Colonic mucosa (tissue), 4 donors: ENCODE results near the gene GPM6B. TPM values are rescaled to one million over a fixed set of nuclear protein-coding genes. Genes with fewer than 3 reads are reported as not detected.
"Not testable (repeated sequence)": the region's sequence is repeated elsewhere in the genome, so short reads cannot be mapped to it uniquely, and the experiment has no call there.

Source experiments
- DNase-seq: peaks from one replicate; pipeline ENCODE4 v3.0.0-alpha.2; 2020
- H3K27ac ChIP-seq: fragments of 200-600 bp; one replicate; pipeline ENCODE4 v1.8.0; 2021
- H3K27me3 ChIP-seq: fragments of 200-600 bp; one replicate; pipeline ENCODE4 v1.8.0; 2021
- H3K36me3 ChIP-seq: fragments of 200-600 bp; one replicate; pipeline ENCODE4 v1.8.0; 2021
- H3K4me1 ChIP-seq: fragments of 200-600 bp; one replicate; pipeline ENCODE4 v1.8.0; 2021; ENCODE audit warnings: mild to moderate bottlenecking
- H3K4me3 ChIP-seq: fragments of 200-600 bp; one replicate; pipeline ENCODE4 v1.8.0; 2021
- H3K9ac ChIP-seq, 2 donors: one replicate each; pipeline ENCODE4 v1.7.0; 2013; ENCODE audit warnings: control low read depth in 2 of 2, low read depth in 2 of 2, low read length in 2 of 2
- H3K9me3 ChIP-seq: fragments of 200-600 bp; one replicate; pipeline ENCODE4 v1.8.0; 2021
- CTCF ChIP-seq: fragments of 200-600 bp; IDR thresholded peaks from one replicate; pipeline ENCODE4 v1.8.0; 2022; ENCODE audit warnings: antibody characterized with exemption, mild to moderate bottlenecking
- intact Hi-C: fragments of 100-400 bp; cut with DNase I; formaldehyde crosslinking; loops from one replicate; pipeline ENCODE4 v1.14.1; 2022
- total RNA-seq, 2 donors: library from RNA; stranded (reverse); fragmentation: NEBNext Ultra II Directional in 1 of 2; extraction: Animal tissue kit (Norgen Biotek cat#: 25700) in 1 of 2; gene quantifications; one replicate each; pipeline ENCODE4 v1.2.1, GENCODE V29; 2021
- donor health status: healthy.
- donor health status: DM: no; HTN: no; CAD: no.
- donor health status: DM: no; HTN: no; CAD: no.

The GPM6B gene
- total RNA-seq, 2 donors from 2014 or later = 2.7 to 8.6 TPM

- no peaks in the 10 kb centered on the region for H3K36me3 ChIP-seq
- H3K27ac ChIP-seq = no peak overlapping the region
- no peaks in the 10 kb centered on the region for H3K9me3 ChIP-seq
- H3K4me3 ChIP-seq = no peak overlapping the region
- H3K9ac ChIP-seq = no peak overlapping the region
- TF ChIP-seq CTCF = no peak
- H3K4me1 ChIP-seq = no peaks in the 10 kb centered on the region
- intact Hi-C loops = no loop called here
- no peaks in the 10 kb centered on the region for H3K27me3 ChIP-seq
- no peak for DNase-seq
Measured at GRCh38 chrX:13741695-13742094, 75.2 kb downstream of the GPM6B start.

- intact Hi-C loops = loop anchor here (5.0 kb wide), 1 partner anchor 77 kb away; no protein-coding TSS in a partner anchor
- peak; percentile 96 for DNase-seq
- Histone ChIP-seq H3K27ac (peak within 1 kb of the TSS; percentile 95), H3K9me3 (no peaks in the 10 kb centered on the region), H3K9ac (peak within 1 kb of the TSS; percentile 86 to 92), H3K4me1 (no peaks in the 10 kb centered on the region), H3K27me3 (no peaks in the 10 kb centered on the region), H3K4me3 (peak within 1 kb of the TSS; percentile 53), H3K36me3 (no peaks in the 10 kb centered on the region)
- no peak for TF ChIP-seq CTCF
Measured at GRCh38 chrX:13734278-13735172, 82.4 kb downstream of the GPM6B start, which contains the start of the genes OFD1 and TRAPPC2. Gene OFD1, plus strand, starts transcription at chrX:13734748. Its CDS starts 324 bp downstream, at chrX:13735072. Gene TRAPPC2, minus strand, starts transcription at chrX:13734620. Its CDS starts 14,657 bp downstream, at chrX:13719963.

- peak overlapping the region in 1 of 2 donors; percentile 86 for H3K9ac ChIP-seq
- no peaks in the 10 kb centered on the region for H3K36me3 ChIP-seq
- H3K4me1 ChIP-seq = no peaks in the 10 kb centered on the region
- H3K27me3 ChIP-seq = no peaks in the 10 kb centered on the region
- intact Hi-C loops = loop anchor here (5.0 kb wide), 1 partner anchor 76 kb away; no protein-coding TSS in a partner anchor
- H3K4me3 ChIP-seq = peak overlapping the region; percentile 53
- H3K9me3 ChIP-seq = no peaks in the 10 kb centered on the region
- no peak for DNase-seq
- TF ChIP-seq CTCF = no peak
- peak overlapping the region; percentile 95 for H3K27ac ChIP-seq
Measured at GRCh38 chrX:13733506-13733905, 83.4 kb downstream of the GPM6B start.

- Histone ChIP-seq H3K36me3 (no peaks in the 10 kb centered on the region), H3K27me3 (no peaks in the 10 kb centered on the region), H3K4me3 (no peak overlapping the region), H3K27ac (no peak overlapping the region), H3K9me3 (no peaks in the 10 kb centered on the region), H3K4me1 (no peaks in the 10 kb centered on the region), H3K9ac (no peak overlapping the region)
- TF ChIP-seq CTCF = no peak
- no peak for DNase-seq
- intact Hi-C loops = loop anchor here (5.0 kb wide), 1 partner anchor 75 kb away; no protein-coding TSS in a partner anchor
Measured at GRCh38 chrX:13732246-13733067, 84.4 kb downstream of the GPM6B start.

- not testable (repeated sequence) for H3K36me3 ChIP-seq, DNase-seq, H3K4me1 ChIP-seq, H3K9me3 ChIP-seq, H3K27me3 ChIP-seq, H3K27ac ChIP-seq, H3K4me3 ChIP-seq, H3K9ac ChIP-seq
- intact Hi-C loops = loop anchor here (5.0 kb wide), 1 partner anchor 73 kb away; no protein-coding TSS in a partner anchor
Measured at GRCh38 chrX:13730523-13730922, 86.4 kb downstream of the GPM6B start.

GRCh38 chrX:13726583-13726982, 90.3 kb downstream of the GPM6B start:
- H3K4me1 ChIP-seq, intact Hi-C loops, H3K36me3 ChIP-seq, H3K9ac ChIP-seq, DNase-seq, H3K27me3 ChIP-seq, H3K27ac ChIP-seq, H3K4me3 ChIP-seq, H3K9me3 ChIP-seq: not testable (repeated sequence)

GRCh38 chrX:13724878-13725277, 92.0 kb downstream of the GPM6B start:
- H3K9me3 ChIP-seq, DNase-seq, H3K27me3 ChIP-seq, H3K9ac ChIP-seq, H3K27ac ChIP-seq, intact Hi-C loops, H3K36me3 ChIP-seq, H3K4me3 ChIP-seq, H3K4me1 ChIP-seq: not testable (repeated sequence)
